HCT116 (cell line): ENCODE measurements around the gene POLA1. TPM values are rescaled to one million over a fixed set of nuclear protein-coding genes. Genes with fewer than 3 reads are reported as not detected.

Source experiments
- ATAC-seq: fragments of 200-7000 bp; cut with Tn5 transposase; 2 replicates; pipeline ENCODE4 v1.9.1; 2020; ENCODE audit warnings: mild to moderate bottlenecking, moderate library complexity
- BruUV-seq: library from RNA; stranded (reverse); fragments of 400-500 nt; replicated peaks from 2 replicates; lab custom pipeline; 2021; lab: Mats Ljungman, UMichigan
- CTCF ChIA-PET: fragments of 300-600 bp; sonication (Branson Sonifier 250); formaldehyde crosslinking; loops from one replicate; lab custom pipeline; 2021; ENCODE audit warnings: antibody characterized with exemption; lab: Charles Lee
- POLR2A ChIA-PET: fragments of 300-600, 350-600 bp; sonication (Branson Sonifier 250); formaldehyde crosslinking; loops from one replicate; lab custom pipeline; 2021; ENCODE audit warnings: antibody characterized with exemption; lab: Charles Lee
- RAD21 ChIA-PET, 2 experiments: fragments of 300-600 bp; sonication (Branson Sonifier 250); formaldehyde crosslinking; loops; one replicate each; lab custom pipeline; 2023; ENCODE audit warnings: low total read pairs in 2 of 2; ENCODE audit not compliant: uncharacterized antibody in 2 of 2, unreplicated experiment in 2 of 2, low non-redundant PET in 1 of 2; lab: Charles Lee
- DNase-seq: peaks from one replicate; pipeline ENCODE4 v3.0.0-alpha.2; 2010; ENCODE audit warnings: low read depth, low spot score
- H2AFZ ChIP-seq: fragments of 200-600 bp; shearing (Covaris generic), sonication (generic); 2 replicates; pipeline ENCODE4 v1.6.1; 2017; ENCODE audit warnings: low read depth, mixed run types, mixed read lengths, antibody characterized with exemption, low read length; ENCODE audit not compliant: poor library complexity, severe bottlenecking
- H3K27ac ChIP-seq: 2 replicates; pipeline ENCODE4 v1.5.1; 2012; ENCODE audit warnings: low read depth, low read length
- H3K27me3 ChIP-seq: fragments of 200-600 bp; sonication (generic); 2 replicates; pipeline ENCODE4 v1.6.1; 2016; ENCODE audit warnings: mixed run types, low read length, mixed read lengths; ENCODE audit not compliant: insufficient read depth
- H3K36me3 ChIP-seq, 2 experiments: fragments of 200-500 bp in 1 of 2; fragments of 200-600 bp in 1 of 2; sonication (Bioruptor generic) in 1 of 2; sonication (generic) in 1 of 2; 2 replicates each; pipeline versions ENCODE4 v1.5.1 to v1.6.1; 2014 to 2016; ENCODE audit warnings: low read length in 2 of 2, inconsistent platforms in 1 of 2, mixed read lengths in 1 of 2, mixed run types in 1 of 2; ENCODE audit not compliant: insufficient read depth in 2 of 2, control insufficient read depth in 1 of 2
- H3K4me1 ChIP-seq, 2 experiments: fragments of 200-600 bp in 1 of 2; sonication (generic) in 1 of 2; 2 replicates each; pipeline versions ENCODE4 v1.5.1 to v1.6.1; 2012 to 2017; ENCODE audit warnings: low read length in 2 of 2, inconsistent platforms in 1 of 2, mild to moderate bottlenecking in 1 of 2, mixed read lengths in 1 of 2, mixed run types in 1 of 2, moderate library complexity in 1 of 2; ENCODE audit not compliant: insufficient read depth in 2 of 2, control insufficient read depth in 1 of 2
- H3K4me2 ChIP-seq: fragments of 200-600 bp; sonication (generic); 2 replicates; pipeline ENCODE4 v1.6.1; 2017; ENCODE audit warnings: mixed run types, low read length, mixed read lengths
- H3K4me3 ChIP-seq, 2 experiments: fragments of 200-600 bp in 1 of 2; sonication (generic) in 1 of 2; replicated peaks in 1 of 2; 2 replicates each; pipeline ENCODE4 v1.5.1; 2011 to 2016; ENCODE audit warnings: low read length in 2 of 2, control low read depth in 1 of 2, low read depth in 1 of 2, mild to moderate bottlenecking in 1 of 2, mixed read lengths in 1 of 2, mixed run types in 1 of 2
- H3K79me2 ChIP-seq: fragments of 200-600 bp; sonication (generic); 2 replicates; pipeline ENCODE4 v1.6.1; 2017; ENCODE audit warnings: mild to moderate bottlenecking, mixed run types, low read length, moderate library complexity, mixed read lengths; ENCODE audit not compliant: insufficient read depth
- H3K9ac ChIP-seq: fragments of 200-600 bp; sonication (generic); 2 replicates; pipeline ENCODE4 v1.6.1; 2016; ENCODE audit warnings: low read length, mixed read lengths
- H3K9me2 ChIP-seq: fragments of 200-600 bp; sonication (generic), shearing (Covaris generic); 2 replicates; pipeline ENCODE4 v1.6.1; 2017; ENCODE audit warnings: mixed run types, mild to moderate bottlenecking, moderate library complexity; ENCODE audit not compliant: insufficient read depth
- H3K9me3 ChIP-seq, 2 experiments: fragments of 200-500 bp in 1 of 2; fragments of 200-600 bp in 1 of 2; sonication (Bioruptor generic) in 1 of 2; sonication (generic) in 1 of 2; 2 replicates each; pipeline ENCODE4 v1.6.1; 2014 to 2017; ENCODE audit warnings: low read length in 2 of 2, mixed read lengths in 2 of 2, inconsistent platforms in 1 of 2, low read depth in 1 of 2, mild to moderate bottlenecking in 1 of 2, mixed run types in 1 of 2, moderate library complexity in 1 of 2; ENCODE audit not compliant: control insufficient read depth in 1 of 2, insufficient read depth in 1 of 2
- H4K20me1 ChIP-seq: fragments of 200-600 bp; sonication (generic), shearing (Covaris generic); 2 replicates; pipeline ENCODE4 v1.6.1; 2017; ENCODE audit warnings: mixed run types, mild to moderate bottlenecking, moderate library complexity; ENCODE audit not compliant: insufficient read depth
- CTCF ChIP-seq, 3 experiments: fragments of 200-600 bp in 1 of 3; sonication (generic) in 1 of 3; IDR thresholded peaks in 2 of 3; conservative IDR thresholded peaks in 1 of 3; 2 replicates each; pipeline ENCODE4 v1.5.1; 2012 to 2017; ENCODE audit warnings: low read depth in 2 of 3, low read length in 2 of 3, antibody characterized with exemption in 1 of 3, borderline replicate concordance in 1 of 3, control low read depth in 1 of 3, mild to moderate bottlenecking in 1 of 3, mixed read lengths in 1 of 3, mixed run types in 1 of 3, moderate library complexity in 1 of 3; ENCODE audit not compliant: insufficient read depth in 1 of 3
- ELF1 ChIP-seq: IDR thresholded peaks from 2 replicates; pipeline ENCODE4 v1.6.1; 2012; ENCODE audit warnings: low read depth, borderline replicate concordance
- JUND ChIP-seq: IDR thresholded peaks from 2 replicates; pipeline ENCODE4 v1.6.1; 2012
- MAX ChIP-seq: IDR thresholded peaks from 2 replicates; pipeline ENCODE4 v1.6.1; 2012
- POLR2A ChIP-seq: IDR thresholded peaks from 2 replicates; pipeline ENCODE4 v1.7.0; 2011; ENCODE audit warnings: borderline replicate concordance; ENCODE audit not compliant: insufficient read depth, insufficient read length; ENCODE audit errors: extremely low read depth
- RAD21 ChIP-seq: IDR thresholded peaks from 2 replicates; pipeline ENCODE4 v1.6.1; 2012; ENCODE audit warnings: low read depth, mild to moderate bottlenecking
- REST ChIP-seq: IDR thresholded peaks from 2 replicates; pipeline ENCODE4 v1.6.1; 2012; ENCODE audit warnings: low read depth
- SIN3A ChIP-seq: IDR thresholded peaks from 2 replicates; pipeline ENCODE4 v1.6.1; 2012; ENCODE audit warnings: low read depth
- YY1 ChIP-seq: IDR thresholded peaks from 2 replicates; pipeline ENCODE4 v1.6.1; 2011; ENCODE audit warnings: low read length, low read depth, moderate library complexity, mild to moderate bottlenecking; ENCODE audit not compliant: insufficient replicate concordance; ENCODE audit errors: extremely low read depth
- ZFX ChIP-seq: fragments of 450-650 bp; IDR thresholded peaks from 2 replicates; pipeline ENCODE4 v1.6.1; 2017
- intact Hi-C: fragments of 100-400 bp; cut with micrococcal nuclease; formaldehyde crosslinking; loops from 2 replicates; pipeline ENCODE4 v1.10.0; 2022
- total RNA-seq: library from RNA; stranded (reverse); gene quantifications from one replicate; pipeline ENCODE4 v1.2.1, GENCODE V29; 2021; ENCODE audit not compliant: unreplicated experiment

POLA1 gene
- total RNA-seq, 1 experiment from 2014 or later: 27.0 TPM

- Histone ChIP-seq H2AFZ (no peak overlapping the region), H3K79me2 (no peaks in the 10 kb centered on the region), H3K4me2 (no peak overlapping the region), H3K4me1 (no peaks in the 10 kb centered on the region), H3K27me3 (no peaks in the 10 kb centered on the region), H3K4me3 (no peak overlapping the region), H3K27ac (no peak overlapping the region), H3K9ac (no peak overlapping the region), H4K20me1 (no peaks in the 10 kb centered on the region; the same call in 1 of the 2 replicates), H3K36me3 (no peaks in the 10 kb centered on the region), H3K9me3 (no peaks in the 10 kb centered on the region), H3K9me2 (no peaks in the 10 kb centered on the region)
- POLR2A ChIA-PET: no interaction called here
- no peak for DNase-seq
- TF ChIP-seq YY1: no peak
- TF ChIP-seq POLR2A: no peak
- TF ChIP-seq RAD21: no peak
- no peak for TF ChIP-seq ZFX
- no peak for ATAC-seq
- intact Hi-C loops: no loop called here
- CTCF ChIA-PET: no interaction called here
- RAD21 ChIA-PET: no interaction called here
- no TSS peak for BruUV-seq
Observed at GRCh38 chrX:24900234-24900633, 206.5 kb downstream of the POLA1 start.

GRCh38 chrX:24902806-24903205 lies 209.1 kb downstream of the POLA1 start:
- no peaks in the 10 kb centered on the region for H3K9me2 ChIP-seq
- CTCF ChIA-PET: no interaction called here

More at GRCh38 chrX:24902806-24903205, 209.1 kb downstream of the POLA1 start:
- no peak overlapping the region for H2AFZ ChIP-seq
- H3K4me1 ChIP-seq: no peaks in the 10 kb centered on the region
- no peaks in the 10 kb centered on the region for H3K79me2 ChIP-seq
- DNase-seq: no peak
- no peak overlapping the region for H3K27ac ChIP-seq
- TF ChIP-seq JUND (no peak), MAX (no peak), YY1 (no peak), REST (no peak), CTCF (IDR thresholded peaks at IDR 0.05 in 2 of 3, conservative IDR thresholded peaks at IDR 0.05 in 1 of 3; ENCODE audit: borderline replicate concordance in 1 of 3, insufficient read depth in 1 of 3, low read depth in 2 of 3, low read length in 2 of 3) (no peak), SIN3A (no peak), ELF1 (no peak)
- intact Hi-C loops: no loop called here
- BruUV-seq: no TSS peak
- H3K36me3 ChIP-seq: no peaks in the 10 kb centered on the region
- no peak overlapping the region for H3K4me2 ChIP-seq
- POLR2A ChIA-PET: no interaction called here
- no peaks in the 10 kb centered on the region; the same call in 1 of the 2 replicates for H4K20me1 ChIP-seq
- H3K27me3 ChIP-seq: no peaks in the 10 kb centered on the region
- no peak for ATAC-seq
- RAD21 ChIA-PET: no interaction called here
- H3K9ac ChIP-seq: no peak overlapping the region
- H3K4me3 ChIP-seq: no peak overlapping the region
- no peaks in the 10 kb centered on the region for H3K9me3 ChIP-seq
